GM19438 (cell line): ENCODE measurements around the gene MYO15A.

ENCODE experiments used
- ATAC-seq: cut with Tn5 transposase; IDR thresholded peaks from one replicate; pipeline ENCODE4 v1.9.1; 2021; ENCODE audit warnings: low read depth; ENCODE audit not compliant: unreplicated experiment

The MYO15A gene

DNA sequence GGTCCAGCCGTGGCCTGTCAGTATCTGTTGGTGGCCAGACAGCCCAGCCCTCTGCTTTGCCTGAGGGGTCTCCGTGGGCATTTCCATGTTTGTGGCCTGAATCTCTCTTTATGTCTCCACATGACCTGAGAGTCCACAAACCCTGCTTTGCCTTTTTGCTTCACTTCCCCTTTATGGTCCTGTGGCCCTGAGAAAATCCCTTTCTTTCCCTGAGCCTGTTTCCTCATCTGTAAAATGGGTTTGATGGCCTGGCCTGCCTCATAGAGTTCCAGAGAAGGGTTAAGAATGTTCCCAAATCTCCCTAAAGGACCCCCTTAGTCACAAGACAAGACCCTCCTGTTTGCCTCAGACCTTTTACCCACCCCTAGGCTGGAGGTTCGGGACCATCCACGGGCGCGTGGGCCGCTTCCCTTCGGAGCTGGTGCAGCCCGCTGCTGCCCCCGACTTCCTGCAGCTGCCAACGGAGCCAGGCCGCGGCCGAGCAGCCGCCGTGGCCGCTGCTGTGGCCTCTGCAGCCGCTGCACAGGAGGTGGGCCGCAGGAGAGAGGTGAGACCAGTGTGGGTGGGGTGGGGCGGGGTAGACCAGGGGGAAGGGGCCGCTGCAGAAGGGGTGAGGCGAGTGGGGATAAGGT lies 48.9 kb downstream of the MYO15A start:
- ATAC-seq = no peak

DNA sequence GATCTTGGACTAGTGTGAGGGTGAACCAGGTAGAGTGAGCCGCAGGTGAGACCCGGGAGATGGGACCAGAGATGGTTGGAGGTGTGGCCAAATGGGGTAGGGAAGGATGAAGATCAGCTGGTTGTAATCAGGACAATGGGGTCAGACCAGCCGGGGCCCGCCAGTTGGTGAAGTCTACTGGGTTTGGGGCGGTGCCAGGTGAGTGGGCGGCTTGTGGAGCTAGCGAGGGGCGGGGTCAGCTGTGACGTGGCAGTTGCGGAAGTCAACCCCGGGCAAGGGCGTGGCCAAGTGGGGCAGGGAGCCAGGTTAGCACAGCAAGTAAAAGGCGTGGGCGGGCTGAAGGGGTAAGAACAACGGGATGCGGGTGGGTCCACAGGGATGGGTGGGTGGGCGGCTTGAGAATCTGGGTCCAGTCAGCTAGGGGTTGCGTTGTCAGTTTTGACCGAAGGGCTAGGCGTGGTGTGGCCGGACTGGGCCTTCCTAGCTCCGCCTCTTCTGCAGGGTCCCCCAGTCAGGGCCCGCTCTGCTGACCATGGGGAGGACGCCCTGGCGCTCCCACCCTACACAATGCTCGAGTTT lies 49.6 kb downstream of the MYO15A start:
- no peak for ATAC-seq

DNA sequence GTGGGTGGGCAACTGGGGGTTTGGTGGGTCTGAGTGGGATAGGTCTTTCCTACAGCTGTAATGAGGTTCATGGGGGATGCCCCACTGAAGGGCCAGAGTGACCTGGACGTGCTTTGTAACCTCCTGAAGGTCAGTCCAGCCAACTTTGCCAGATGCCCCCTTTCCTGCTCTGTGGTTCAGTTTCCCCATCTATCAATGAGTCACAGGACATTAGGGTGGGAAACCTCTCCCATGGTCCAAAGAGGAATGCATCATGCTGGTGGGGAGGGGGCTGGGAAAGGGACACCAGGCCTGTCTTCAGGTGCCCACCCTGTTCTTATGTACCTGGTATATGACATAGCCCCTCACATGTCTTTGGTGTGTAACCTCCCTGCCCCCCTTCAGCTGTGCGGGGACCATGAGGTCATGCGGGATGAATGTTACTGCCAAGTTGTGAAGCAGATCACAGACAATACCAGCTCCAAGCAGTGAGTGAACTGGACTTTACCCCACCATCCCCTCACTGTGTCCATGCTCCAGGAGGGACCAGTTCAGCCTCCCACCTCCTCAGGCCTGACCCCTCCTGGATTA lies 51.1 kb downstream of the MYO15A start:
- no peak for ATAC-seq

DNA sequence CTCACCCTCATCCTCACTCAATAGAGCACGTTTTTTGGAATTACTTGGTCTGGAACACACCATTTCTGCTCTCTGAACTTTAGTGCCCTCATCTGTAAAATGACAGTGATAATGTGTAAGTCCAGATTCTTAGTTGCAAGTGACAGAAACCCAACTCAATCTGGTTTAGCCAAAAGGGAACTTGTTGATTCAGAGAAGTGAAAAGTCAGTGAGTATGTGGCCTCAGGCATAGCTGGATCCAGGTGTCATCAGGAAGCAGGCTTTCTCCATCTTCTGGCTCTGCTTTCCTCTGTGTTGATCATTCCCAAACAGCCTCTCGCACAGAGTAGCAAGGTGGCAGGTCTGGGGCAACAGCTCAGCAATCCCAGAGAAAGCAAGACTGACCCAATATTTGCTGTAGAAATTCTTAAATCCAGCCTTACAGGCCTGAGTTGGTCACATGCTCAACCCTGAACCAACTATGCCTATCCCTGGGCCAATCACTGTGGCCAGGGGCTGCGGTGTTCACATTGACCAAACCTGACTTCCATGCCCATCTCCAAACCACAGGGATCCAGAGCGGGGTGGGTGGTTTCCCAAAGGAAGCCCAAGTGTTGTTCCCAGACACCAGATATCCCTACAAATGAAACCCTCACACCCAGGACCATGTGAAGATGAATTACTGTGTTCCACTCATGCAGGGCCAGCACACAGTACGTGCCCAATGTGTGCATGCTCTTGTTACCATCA lies 51.7 kb downstream of the MYO15A start:
- no peak for ATAC-seq

DNA sequence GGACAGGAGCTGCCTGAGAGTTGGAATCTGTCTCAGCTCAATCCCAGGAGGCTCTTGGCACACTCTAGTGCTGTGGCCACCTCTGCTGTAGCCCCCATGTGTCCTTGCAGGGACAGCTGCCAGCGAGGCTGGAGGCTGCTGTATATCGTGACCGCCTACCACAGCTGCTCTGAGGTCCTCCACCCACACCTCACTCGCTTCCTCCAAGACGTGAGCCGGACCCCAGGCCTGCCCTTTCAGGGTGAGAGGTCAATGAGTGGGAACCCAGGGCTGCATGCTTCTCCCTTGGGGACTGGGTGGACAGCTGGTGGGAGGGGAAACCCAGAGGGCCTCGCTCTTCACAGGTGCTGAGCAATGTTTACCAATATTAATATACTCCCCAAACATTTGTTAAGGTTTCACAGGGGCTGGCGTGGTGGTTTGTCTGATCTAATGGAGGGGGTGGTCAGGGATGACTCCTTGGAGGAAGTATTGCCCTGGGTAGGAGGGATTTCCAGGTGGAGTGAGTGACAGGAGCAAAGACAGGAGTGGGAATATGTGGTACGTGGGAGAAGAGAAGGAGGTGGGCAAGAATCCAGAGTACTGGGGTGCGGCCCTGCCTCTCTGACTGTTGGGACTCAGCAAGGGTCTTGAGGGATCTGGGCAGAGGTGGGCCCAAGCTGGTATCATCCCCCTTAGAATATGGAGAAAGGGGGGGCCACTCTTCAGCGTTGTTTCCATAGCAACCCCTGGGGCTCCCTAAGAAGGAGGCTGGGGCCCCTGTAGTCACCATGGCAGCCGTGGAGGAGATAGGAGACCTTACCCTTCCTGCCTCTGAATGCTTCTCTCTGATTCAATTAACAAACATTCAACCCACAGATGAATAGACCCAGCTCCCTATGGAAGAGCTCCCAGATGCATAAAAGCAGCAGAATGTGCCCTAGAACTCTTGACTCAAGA lies 52.9 kb downstream of the MYO15A start:
- peak; percentile 53 for ATAC-seq

DNA sequence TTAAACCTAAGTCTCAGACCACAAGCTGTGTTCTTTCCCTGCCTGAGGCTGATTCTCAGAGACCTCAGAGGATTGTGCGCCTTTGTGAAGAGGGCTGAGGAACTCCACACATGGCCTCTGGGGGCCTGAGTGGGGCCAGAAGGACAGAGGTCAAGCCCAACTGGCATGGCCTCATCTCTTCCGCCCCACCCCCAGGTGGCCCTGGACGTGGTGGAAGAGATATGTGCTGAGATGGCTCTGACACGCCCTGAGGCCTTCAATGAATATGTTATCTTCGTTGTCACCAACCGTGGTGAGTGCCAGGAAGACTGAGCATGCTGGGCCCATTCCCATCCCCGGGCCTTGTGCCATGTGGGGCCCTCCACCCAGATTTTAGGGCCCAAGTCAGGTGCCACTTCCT lies 55.0 kb downstream of the MYO15A start:
- no peak for ATAC-seq

DNA sequence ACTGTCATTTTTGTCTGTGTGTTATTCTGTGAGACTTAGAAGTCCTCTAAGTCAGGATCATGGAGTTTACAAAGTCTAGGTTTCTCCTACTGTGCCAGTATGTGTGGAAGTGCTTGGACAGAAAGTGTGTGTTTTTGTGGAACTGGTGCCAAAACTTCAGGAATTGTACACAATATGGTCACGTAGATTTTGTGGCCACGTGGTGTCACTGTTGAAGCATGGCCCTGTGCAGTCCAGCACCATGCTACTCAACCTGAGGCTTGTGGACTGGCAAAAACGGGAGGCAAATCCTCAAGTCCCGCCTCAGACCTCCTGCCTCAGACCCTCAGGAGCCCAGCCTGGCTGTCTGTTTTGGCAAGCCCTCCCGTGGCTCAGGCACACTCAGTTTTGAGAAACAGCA lies 58.3 kb downstream of the MYO15A start:
- ATAC-seq = no peak

DNA sequence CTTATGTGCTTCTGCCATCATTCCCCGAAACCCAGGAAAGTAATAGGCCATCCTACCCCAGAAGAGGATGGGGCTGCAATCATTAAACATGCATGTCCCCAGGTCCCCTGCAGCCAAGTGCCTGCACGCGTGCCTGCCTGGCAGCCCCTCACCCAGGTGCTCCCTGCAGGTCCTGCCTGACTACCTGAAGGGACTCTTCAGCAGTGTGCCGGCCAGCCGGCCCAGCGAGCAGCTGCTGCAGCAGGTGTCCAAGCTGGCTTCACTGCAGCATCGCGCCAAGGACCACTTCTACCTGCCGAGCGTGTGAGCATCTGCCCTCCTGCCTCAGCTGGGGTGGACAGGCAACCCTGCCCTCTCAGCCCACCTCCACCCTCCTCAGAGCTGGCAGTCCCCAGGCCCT lies 58.9 kb downstream of the MYO15A start:
- no peak for ATAC-seq

DNA sequence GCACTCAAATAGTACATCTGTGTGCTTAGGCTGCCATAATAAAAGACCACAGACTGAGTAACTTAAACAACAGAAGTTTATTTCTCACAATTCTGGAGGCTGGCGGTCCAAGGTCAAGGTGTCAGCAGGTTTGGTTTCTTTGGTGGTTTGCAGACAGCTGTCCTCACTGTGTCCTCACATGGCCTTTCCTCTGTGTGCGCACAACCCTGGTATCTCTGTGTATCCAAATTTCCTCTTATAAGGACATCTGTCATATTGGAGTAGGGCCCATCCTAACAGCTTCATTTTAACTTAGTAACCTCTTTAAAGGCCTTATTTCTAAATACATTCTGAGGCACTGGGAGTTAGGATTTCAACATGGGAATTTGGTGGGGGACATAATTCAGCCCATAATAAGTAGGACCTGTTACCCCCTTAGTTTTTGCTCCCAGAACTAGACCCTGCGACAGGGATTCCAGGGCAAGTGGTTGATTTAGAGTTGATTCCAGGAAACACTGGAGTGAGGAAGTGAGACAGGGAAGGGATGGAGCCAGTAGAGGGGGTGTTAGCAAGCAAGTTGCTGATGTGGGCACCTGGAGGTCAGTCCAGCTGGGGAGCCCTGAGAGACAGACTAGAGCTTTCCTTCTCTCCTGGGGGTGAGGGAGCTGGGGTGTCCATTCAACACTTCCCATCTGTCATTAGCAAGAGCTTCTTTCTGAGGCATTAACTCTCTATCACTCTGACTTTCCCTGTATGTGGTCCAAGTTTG lies 64.1 kb downstream of the MYO15A start:
- ATAC-seq = no peak

DNA sequence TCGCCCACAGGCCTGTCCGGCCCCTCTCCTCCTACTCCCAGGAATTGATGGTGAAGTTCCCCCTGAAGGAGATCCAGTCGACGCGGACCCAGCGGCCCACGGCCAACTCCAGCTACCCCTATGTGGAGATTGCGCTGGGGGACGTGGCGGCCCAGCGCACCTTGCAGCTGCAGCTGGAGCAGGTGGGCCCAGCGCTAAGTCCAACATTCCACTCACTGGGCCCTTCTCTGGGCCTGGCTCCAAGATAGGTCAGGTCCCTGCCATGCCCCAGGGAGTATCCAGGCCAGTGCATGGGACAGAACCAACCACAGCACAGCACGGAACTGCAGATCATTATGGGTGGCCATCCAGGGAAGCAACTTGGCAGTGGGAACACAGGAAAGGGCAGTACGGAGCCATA lies 65.2 kb downstream of the MYO15A start:
- no peak for ATAC-seq

DNA sequence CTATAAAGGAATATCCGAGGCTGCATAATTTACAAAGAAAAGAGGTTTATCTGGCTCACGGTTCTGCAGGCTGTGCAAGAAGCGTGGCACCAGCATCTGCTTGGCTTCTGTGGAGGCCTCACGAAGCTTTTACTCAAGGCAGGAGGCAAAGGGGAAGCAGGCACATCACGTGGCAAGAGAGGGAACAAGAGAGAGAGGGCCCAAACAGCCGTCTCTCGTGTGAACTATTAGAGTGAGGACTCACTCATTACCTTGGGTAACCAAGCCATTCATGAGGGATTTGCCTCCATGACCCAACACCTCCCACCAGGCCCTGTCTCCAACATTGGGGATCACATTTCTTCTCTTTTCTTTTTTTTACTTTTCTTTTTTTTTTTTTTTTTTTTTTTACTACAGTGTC lies 67.6 kb downstream of the MYO15A start:
- no peak for ATAC-seq

DNA sequence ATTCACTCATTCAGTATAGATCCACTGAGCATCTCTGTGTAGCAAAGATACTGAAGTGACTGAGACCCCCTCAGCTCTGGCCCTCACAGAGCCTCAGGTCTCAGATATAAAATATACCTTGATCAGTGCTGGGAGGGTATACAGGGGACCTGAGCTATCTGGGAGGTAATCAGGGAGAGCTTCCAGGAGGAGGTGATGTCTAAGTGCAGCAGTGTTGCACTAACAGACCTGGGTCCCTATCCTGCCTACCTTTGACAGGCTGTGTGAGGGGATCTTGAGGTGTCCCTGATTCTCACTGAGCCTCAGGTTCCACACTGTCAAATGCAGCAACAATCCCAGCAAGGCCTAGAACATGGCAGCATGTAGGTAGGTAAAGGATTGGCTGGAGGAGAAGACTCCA lies 68.6 kb downstream of the MYO15A start:
- no peak for ATAC-seq

DNA sequence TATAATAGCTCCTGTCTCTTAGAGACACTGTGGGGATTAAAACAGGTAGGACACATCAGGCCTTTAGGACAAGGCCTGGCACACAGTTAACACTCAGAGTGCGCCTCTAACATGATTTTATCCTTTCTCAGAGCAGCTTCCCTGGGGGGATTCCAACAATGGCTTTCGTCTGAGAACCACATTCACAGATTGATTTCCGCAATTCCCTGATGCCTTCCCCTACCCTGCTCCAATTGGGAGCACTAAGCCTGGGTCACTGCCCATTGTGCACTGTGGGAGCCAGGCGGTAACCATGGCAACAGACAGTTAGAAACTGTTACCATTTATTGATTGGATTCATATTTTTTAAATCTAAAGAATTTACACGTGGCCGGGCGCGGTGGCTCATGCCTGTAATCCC lies 69.2 kb downstream of the MYO15A start:
- no peak for ATAC-seq

DNA sequence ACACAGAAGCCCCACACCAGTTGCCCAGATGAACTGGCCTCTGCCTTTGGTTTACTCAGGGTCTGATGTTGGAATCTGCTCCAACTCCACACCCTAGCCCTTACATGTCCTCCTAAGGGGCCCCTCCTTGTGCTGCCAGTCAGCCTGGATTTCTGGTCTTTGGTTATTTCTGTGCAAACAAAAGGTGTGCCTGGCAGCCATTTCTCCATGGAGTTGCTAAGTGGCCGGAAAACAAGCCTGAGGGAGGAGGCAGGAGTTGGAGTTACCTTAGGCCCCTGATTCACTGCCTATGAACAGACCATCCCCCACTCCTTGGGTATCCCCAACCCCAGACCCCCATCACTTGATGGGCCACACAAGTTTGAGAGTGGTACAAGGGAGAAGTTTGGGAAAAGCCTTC lies 70.6 kb downstream of the MYO15A start:
- ATAC-seq = no peak

DNA sequence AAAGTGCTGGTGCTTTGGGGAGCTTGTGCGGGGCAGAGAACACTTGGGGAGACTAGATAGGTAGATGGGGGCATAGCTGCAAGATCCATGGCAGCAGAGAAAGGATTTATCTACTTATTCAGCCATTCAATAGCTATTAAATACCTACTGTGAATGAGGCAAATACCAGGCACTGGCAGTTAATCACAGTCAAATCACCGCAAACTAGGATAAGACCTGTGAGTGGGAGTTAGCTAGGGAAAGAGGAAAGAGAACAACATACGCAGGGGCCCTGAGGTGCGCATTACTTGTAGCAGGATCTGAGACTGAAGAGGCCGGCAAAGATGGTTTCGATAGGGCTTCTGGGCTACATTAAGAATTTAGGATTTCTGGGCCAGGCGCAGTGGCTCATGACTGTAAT lies 71.2 kb downstream of the MYO15A start:
- no peak for ATAC-seq

DNA sequence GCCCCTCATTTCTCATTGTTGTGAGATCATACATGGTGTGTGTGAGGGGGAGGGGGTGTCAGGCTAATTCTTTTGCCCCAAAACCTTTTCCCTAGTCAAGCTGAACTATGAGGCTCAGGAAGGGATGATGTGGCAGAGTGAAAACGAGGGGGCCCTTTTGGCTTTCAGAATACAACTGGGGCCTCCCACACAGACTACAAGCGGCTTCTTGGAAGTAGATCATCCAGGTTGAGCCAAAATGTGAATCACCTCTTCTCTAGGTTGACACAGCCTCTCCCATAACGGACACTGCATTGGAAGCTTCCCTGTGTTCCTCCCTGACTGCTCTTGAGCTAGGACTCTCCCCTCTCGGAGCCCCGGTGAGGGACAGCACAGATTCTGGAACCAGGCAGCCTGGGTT lies 72.8 kb downstream of the MYO15A start:
- ATAC-seq = no peak

DNA sequence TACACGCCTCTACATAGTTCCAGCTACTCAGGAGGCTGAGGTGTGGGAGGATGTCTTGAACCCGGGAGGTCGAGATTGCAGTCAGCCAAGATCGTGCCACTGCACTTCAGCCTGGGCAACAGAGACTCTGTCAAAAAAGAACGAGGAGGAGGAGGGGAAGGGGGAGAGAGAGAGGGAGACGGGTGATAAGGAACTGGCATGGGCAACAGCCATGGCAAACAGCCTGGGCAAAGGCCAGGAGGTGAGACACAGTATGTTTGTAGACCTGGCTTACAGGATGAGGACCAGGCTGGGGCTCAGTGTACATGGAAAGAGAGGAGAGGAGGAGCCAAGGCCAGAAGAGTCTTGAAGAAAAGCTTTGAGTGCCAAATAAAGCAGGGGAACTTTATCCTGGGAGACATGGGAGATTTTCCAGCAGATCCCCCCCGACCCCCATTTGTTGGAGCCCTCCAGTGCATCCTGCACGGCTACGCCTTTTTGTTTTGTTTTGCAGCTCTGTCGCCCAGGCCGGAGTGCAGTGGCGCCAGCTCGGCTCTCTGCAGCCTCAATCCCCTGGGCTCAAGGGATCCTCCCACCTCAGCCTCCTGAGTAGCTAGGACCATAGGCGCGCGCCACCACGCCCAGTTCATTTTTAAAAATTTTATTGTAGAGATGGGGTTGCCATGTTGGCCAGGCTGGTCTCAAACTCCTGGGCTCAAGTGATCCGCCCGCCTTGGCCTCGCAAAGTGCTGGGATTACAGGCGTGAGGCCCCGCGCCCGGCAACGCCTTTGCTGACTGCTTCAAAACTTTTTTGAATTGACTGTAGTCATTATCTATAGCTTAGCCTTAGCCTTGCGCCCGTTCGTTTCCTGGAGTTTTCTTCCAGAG lies 73.8 kb downstream of the MYO15A start:
- no peak for ATAC-seq

DNA sequence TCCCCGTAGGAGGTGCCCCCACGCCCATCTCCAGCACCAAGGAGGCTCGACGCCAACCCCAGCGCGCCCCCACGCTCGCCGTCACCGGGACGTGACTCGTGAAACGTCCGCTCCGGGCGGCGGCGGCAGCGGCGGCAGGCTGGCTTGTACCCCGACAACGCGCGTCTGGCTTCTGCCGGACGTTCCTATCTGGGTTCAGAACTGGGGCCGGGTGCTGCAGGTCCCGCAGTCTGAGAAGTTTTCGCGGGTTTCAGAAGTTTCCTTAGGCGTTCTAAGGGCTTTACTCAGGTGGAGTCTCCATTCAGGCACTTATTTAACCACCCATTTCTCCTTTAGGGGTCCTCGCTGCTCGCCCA lies 74.4 kb downstream of the MYO15A start:
- ATAC-seq = peak; percentile 41
